HG03558 (cell line): ENCODE data around the gene DDX28.
"Not testable (repeated sequence)": the region's sequence is repeated elsewhere in the genome, so short reads cannot be mapped to it uniquely, and the experiment has no call there.

Experiments
- ATAC-seq: cut with Tn5 transposase; IDR thresholded peaks from one replicate; pipeline ENCODE4 v1.9.1; 2021; ENCODE audit warnings: moderate number of reproducible peaks; ENCODE audit not compliant: unreplicated experiment; ENCODE audit errors: extremely low read depth

The DDX28 gene

GRCh38 chr16:67996666-67997065 lies 26.4 kb downstream of the DDX28 start:
- ATAC-seq, result no peak

GRCh38 chr16:67995423-67995822 lies 27.6 kb downstream of the DDX28 start:
- no peak for ATAC-seq

- not testable (repeated sequence) for ATAC-seq
These were observed 29.0 kb downstream of the DDX28 start for GRCh38 chr16:67994040-67994408.

GRCh38 chr16:67993207-67994039 lies 29.6 kb downstream of the DDX28 start:
- no peak for ATAC-seq

GRCh38 chr16:67992661-67993206 lies 30.3 kb downstream of the DDX28 start:
- ATAC-seq, result no peak

- ATAC-seq, result no peak
These were observed 33.0 kb downstream of the DDX28 start for GRCh38 chr16:67990018-67990386.

- no peak for ATAC-seq
These were observed 33.6 kb downstream of the DDX28 start for GRCh38 chr16:67989322-67990017.

- ATAC-seq, result no peak
These were observed 34.4 kb downstream of the DDX28 start for GRCh38 chr16:67988675-67989074.

GRCh38 chr16:67987460-67988160 lies 35.4 kb downstream of the DDX28 start:
- ATAC-seq, result no peak

- no peak for ATAC-seq
These were observed 36.1 kb downstream of the DDX28 start for GRCh38 chr16:67986949-67987348.

GRCh38 chr16:67982011-67982696 lies 40.9 kb downstream of the DDX28 start:
- ATAC-seq, result no peak

- ATAC-seq, result no peak
These were observed 42.9 kb downstream of the DDX28 start, which contains the start of gene DPEP3 for GRCh38 chr16:67979955-67980678. Gene DPEP3 (minus strand): TSS chr16:67980499. CDS start chr16:67980380, 119 bp downstream.

GRCh38 chr16:67977469-67978227 lies 45.4 kb downstream of the DDX28 start:
- no peak for ATAC-seq

- ATAC-seq, result no peak
These were observed 46.0 kb downstream of the DDX28 start for GRCh38 chr16:67977005-67977404.

GRCh38 chr16:67976205-67976604 lies 46.8 kb downstream of the DDX28 start:
- no peak for ATAC-seq

GRCh38 chr16:67975321-67976105 lies 47.5 kb downstream of the DDX28 start:
- ATAC-seq, result no peak

GRCh38 chr16:67972285-67972684 lies 50.7 kb downstream of the DDX28 start:
- not testable (repeated sequence) for ATAC-seq

GRCh38 chr16:67971111-67971510 lies 51.9 kb downstream of the DDX28 start:
- no peak for ATAC-seq
